CD4-positive, alpha-beta T cell treated with Interleukin-15 for 1 hour (primary cell): ENCODE results near the gene MFAP5.

Experiments used
- DNase-seq: peaks from one replicate; pipeline ENCODE4 v3.0.0-alpha.2; 2020

Gene MFAP5, protein sequence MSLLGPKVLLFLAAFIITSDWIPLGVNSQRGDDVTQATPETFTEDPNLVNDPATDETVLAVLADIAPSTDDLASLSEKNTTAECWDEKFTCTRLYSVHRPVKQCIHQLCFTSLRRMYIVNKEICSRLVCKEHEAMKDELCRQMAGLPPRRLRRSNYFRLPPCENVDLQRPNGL

DNA sequence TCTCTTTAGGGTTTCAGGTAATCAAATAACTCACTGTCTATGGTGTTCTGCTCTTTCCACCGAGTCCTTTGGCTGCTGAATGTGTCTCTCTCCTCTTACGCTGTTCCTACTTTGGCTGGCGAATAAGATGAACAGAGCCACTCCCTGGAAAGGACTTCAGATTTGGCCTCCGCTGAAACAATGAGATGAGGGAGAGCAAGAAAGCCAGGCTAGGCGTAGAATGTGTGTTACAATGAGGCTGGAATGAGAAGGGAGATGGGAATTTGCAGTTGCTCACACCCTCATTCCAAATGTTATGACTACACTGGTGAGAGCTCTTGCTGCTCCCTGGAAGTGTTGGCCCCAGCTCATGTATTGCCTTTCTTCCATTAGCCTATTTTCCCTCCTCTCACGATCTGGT is at the start of gene MFAP5:
Gene MFAP5, minus strand, starts transcription at position 234 of the 400 bp plus-strand sequence. CDS start 722 bp downstream, outside the sequence.
- no peak for DNase-seq

DNA sequence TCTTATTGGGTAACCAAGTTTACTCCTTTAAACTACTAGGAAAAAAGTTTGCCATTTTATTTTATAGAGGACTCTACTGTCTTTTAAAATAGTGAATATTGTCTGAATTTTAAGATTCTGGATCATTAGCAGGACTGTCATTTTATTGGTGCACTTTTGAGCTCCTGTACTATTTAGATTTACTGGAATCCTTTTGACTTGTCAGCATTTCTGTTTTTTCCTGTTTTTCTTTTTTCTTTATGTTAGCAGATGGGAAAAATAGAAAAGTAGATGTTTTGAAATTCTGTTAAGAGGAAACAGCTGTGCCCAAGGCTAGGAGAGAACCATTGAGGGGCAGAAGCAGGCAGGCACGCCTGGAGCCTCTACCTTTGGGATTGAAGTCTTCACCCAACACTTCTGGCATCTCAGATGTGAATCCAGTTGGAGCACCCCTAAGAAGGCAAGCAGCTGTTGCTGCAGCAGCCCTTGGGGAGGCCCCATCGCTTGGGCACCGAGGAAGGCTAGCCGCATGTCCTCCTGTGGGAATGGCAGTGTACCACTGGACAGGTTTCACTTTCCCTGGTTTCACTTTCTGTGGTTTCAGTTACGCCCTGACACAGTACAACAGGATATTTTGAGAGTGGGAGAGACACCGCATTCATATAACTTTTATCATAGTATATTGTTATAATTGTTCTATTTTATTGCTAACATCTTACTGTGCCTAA is 46.7 kb upstream of the MFAP5 start:
- no peak for DNase-seq

DNA sequence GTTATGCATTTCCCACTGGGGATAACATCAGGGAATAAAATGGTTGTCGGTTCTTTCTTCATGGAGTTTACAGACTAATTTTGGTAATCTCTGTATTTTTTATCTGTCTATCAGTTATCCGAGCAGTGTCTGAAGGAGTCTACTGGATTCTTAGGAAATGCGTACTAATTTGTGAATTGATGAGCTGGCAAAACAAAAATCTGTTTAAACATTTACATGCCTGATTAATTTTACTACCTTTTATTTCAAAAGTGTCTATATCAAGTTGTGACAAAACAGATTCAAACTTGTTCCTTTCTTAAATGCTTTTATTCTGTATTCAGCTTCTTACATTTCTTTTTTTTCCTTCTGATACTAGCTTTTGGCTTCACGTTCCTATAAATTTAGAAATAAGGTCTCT is 39.5 kb upstream of the MFAP5 start:
- DNase-seq, result no peak

DNA sequence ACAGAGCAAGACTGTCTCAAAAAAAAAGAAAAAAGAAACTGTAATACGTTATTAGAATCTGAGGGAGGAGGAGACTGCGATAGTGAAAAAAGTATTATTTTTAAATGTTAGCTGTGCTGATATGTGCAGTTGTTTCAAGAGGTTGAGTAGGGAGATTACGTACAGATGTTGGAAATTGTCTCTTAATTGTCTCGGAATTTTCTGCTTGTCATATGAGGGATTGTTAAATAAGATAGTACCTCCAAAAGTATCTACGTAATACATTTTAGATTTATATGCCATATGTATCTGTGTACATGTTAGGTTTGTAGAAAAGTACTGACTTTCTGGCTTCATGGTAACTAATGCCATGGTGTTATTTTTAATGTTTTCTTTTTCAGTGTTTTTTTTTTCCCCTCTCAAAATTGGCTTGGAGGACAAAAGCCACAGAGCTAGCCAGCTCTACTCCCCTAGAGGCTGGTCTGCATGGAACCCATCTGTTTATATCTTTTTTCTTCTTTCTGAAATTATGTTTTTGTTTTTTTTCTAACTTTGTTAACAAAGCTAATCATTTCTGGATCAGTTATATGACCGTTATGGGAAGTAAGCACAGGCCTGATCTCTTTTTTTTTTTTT is 38.5 kb upstream of the MFAP5 start:
- DNase-seq, result no peak

DNA sequence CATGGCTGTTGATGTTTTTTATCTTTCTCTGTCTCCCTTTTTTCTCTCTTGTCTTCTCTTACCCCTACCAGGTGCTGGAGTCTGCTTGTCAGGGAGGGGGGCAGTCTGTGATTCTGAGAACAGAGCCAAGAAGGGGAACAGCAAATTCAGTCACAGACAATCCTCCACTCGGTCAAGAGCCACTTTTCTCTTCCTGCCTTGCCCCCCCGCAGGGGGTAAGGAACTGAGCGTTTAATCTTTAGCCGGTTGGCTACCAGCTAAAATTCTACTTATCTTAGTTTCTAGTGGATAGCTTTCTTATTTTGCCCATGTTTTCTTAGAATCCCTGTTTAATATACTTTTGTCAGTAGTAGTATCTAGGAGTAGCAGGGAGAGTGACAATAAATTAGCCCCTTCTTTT is 37.1 kb upstream of the MFAP5 start:
- no peak for DNase-seq

DNA sequence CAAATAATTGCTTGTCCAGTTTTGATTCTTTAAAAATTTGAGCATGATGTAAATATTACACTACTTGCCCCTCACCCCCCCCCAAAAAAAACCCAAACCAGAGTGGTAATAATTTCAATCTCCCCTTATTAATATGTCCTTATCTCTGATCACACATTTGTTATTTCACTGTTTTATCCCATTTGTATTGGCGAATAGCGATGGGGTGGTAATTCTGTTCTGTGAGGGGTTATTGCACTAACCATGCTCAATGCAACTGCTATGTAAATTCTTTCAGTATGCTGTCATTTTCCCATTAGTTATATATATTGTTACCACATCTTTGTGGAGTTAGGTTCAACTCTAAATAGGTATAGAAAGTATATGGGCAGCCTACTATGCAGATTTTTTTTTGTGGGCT is 36.3 kb upstream of the MFAP5 start:
- DNase-seq, result no peak

DNA sequence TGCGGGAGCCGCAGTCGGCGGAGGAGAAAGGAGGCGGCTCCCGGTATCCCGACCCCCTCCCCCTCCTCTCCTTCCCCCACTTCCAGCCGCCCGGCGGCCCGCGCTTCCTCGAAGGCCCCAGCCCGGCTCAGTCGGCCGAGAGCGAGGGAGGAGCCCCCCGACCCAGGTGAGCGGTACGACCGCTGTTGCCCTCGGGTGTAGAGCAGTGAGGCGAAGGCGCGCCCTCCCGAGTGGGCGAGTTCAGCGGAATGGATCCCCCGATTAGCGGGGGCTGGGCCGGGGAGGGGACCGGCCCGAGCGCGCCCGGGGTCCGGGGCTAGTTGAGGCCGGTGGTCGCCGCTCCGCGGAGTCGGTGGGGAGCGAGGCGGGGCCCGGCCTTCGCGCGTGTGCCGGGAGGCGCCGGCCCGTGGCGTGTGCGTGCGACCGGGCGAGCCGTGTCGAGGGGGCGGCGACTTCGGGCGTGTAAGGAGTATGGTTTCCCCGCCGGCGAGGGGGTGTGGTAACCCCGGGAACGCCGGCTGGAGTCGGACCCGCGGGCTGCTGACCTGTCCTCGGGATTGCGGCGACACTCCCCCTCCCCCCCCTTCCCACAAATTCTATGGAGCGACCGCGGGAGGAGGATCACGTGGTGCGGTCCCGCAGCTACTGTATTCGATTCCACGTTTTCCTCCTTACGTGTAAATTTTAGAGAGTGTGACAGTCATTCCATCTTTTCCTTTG is 35.7 kb upstream of the MFAP5 start:
- DNase-seq, result peak; percentile 47

DNA sequence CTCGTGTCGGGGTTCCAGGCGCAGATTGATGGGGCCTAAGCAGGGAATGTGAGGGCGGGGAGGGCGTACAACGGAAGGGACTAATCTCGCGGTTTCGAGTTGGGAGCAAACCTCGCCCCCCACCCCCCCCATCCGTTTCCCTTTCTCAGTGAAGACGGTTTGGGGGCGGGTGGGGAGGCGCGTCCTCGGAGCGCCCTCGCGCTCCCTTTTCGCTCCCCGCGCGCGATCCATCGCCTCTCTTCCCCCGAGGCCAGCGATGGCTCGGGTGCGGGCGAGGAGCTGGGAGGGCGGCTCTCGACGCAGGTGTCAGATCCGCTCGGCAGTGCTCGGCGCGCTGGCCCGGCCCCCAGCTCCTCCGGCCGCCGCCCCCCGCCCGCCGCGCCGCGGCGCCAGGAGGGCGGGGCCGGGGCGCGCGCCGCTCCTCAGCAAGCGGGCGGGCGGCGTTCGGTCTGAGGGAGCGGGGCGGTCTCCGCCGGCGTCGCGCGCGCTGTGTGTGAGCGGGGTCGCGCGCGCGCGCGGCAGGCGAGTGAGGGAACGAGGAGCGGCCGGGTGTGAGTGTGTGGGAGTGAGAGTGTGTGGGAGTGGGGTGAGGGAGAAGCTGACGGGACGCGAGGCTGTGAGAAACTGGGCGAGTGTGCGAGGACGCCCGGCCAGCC is 35.0 kb upstream of the MFAP5 start, which contains the start of gene RIMKLB:
Gene RIMKLB, plus strand, starts transcription at position 516 of the 656 bp plus-strand sequence. CDS start 15,876 bp downstream, outside the sequence.
- peak; percentile 78 for DNase-seq

DNA sequence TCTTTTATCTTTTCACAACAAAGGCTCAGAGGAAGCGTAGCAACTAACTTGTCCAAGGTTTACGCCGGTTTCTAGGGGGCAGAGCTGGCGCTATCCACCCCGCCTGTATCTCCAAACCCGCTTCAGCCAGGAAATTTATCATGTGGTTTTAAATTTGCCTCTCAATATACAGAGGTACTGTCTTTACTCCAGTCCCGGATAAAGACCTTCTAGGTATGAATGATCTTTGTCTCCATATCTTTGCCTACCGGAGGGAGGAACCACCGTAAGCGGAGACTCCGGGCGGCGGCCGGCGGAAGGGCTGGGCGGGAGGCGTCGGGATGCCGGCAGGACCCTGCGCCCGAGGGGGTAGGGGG is 34.5 kb upstream of the MFAP5 start:
- peak; percentile 18 for DNase-seq

DNA sequence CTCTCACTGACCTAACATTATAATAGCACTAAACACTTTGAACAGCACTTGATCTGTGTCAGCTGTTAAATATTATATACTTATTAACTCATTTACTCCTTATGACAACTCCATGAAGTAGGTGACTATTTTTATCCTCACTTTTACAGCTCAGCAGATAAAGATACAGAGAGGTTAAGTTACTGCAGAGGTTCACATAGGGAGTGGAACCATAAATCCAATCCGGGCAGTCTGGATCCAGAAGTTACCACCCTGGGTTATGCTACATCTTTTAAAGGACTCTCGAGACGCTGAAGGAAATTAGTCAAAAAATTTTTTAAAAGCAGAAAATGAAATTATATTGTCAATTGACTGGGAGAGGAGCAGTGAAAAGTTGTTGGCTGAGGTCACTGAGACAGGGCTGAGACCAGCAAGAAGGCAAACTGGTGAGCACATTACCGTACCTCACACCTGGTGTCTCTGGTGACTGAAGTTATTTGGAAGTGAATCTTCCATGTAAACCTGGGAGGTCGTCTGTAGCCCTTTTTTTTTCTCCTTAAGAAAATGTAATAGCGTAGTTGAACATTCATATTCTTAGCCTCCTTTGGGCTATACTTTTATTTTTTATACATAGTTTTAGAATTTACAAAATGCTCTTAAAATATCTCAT is 33.9 kb upstream of the MFAP5 start:
- no peak for DNase-seq

DNA sequence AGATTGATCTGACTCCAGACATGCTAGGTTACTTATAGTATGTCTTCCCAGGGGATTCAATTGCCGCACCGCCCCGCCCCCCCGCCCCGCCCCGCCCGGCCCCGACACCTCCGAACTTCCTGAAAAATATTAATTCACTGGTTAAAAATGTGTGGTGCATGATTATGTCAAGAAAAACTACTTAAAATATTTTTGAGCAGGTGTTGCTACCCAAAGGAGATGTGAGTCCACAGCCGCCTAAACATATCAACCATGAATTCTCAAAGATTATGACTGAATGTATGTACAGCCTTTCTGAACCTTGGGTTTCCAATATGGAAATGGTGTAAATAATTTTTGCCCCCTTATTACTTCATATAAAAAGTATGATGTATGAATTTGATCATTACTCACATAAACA is 32.5 kb upstream of the MFAP5 start:
- DNase-seq, result no peak

DNA sequence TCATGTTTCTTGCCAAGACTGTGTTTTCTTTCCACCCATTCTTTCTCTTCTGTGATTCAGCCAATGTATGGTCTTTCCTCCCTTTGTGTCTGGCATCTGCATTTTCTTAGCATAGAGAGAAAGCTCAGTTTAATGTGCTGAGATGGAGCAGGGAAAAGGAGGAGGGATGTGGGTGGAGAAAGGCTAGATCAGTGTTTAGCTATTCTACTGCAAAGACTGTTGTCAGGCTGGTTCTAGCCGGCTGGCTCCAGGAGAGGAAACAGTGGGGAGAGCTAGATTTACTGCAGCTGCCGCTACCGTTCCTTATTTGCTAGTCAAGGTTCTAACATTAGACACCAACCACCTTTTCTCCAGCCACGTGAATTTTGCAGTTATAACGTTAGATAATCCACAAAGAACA is 29.9 kb upstream of the MFAP5 start:
- DNase-seq, result no peak

DNA sequence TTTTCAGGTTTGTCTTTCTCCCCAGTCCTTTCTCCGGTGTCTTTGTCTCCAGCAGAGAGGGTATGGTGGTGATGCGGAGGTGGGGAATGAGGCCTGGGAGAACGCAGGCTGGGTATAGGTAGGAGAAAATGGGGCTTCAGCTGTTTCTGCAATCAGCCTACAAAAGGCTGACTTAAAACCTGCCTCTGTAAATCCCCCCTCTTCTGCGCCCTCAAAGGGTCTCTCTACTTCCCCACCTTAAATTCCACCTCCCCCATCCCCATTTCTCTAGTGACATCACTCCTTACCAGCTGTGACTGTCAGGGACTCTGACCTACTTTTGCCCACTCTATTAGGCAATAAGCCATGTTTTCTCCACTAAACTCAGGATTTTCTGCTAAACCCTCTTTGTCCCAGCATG is 27.1 kb upstream of the MFAP5 start:
- no peak for DNase-seq

DNA sequence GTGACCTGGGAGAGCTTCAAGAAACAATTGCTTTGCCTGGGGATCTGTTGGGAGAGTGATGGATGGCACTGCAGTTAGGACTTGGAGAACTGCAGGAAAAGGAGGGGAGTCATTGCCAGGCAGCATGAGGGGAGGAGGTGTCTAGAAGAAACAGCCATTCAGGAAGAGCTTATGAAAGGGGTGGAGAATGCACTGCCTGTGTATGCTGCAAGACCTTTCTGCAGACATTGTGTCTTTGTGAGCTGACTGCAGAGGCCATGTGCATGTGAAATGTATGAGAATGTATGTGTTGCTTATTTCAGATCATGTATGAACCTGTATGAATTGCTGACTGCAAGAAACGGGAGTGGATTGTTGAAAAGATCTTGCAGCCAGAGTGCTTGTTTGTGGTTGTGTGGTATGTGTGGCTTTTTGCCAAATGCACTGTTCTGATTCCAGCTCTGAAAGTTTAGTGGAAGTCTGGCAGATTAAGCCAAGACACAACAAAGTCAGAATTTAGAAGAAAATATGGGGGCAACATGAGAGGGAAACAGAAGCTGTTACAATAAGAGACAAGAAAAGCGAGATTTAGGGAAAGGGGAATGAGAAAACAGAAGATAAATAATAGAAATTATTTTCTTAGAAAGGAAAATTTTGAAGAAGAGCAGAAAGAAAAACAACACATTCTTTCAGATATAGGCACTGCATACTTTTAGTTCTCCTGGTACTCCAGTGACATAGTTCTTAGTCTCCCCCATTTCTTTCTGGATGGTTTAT is 25.4 kb upstream of the MFAP5 start:
- DNase-seq, result no peak

DNA sequence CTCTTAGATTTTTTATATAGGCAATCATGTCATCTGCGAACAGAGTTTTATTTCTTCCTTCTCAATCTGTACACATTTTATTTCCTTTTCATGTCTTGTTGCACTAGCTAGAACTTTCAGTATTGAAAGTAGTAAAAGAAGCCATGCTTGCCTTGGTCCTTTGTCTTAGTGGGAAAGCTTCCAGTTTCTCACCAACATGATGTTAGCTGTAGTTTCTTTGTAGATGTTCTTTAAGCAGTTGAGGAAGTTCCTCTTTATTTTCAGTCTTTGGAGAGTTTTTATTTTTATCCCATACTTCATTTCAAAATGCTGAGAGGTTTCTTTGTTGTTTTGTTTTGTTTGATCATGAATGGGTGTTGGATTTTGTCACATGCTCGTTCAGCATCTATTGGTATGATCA is 22.4 kb upstream of the MFAP5 start:
- no peak for DNase-seq

DNA sequence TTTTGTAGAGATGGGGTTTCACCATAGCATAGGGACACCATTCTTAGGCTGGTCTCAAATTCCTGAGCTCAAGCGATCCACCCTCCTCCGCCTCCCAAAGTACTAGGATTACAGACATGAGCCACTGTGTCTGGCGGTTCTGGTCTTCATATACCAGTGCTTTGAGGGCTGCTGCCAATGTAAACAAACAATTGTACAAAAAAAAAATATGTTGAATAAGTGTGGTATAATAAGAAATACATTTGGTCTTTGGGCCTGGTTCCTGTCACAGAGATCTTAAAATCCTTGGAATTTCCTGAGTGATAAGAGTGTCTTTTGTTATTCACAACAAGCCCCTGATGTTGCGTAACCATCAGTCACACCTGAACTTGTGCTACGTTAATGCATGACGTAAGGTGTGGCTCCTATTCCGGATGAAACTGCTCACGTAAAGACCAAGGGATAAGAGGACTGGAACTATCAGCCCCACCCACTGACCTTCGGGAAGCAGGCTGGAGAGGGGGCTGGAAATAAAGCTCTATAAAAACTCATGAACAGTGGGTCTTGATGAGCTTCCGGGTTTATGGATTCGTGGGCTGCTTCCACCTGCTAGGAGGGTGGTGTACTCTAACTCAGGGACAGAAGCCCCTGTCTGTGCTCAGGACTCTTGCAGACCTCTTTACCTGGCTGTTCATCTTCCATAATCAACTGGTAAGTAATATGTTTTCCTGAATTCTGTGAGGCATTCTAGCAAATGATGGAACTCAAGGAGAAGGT is 18.7 kb upstream of the MFAP5 start:
- DNase-seq, result no peak

DNA sequence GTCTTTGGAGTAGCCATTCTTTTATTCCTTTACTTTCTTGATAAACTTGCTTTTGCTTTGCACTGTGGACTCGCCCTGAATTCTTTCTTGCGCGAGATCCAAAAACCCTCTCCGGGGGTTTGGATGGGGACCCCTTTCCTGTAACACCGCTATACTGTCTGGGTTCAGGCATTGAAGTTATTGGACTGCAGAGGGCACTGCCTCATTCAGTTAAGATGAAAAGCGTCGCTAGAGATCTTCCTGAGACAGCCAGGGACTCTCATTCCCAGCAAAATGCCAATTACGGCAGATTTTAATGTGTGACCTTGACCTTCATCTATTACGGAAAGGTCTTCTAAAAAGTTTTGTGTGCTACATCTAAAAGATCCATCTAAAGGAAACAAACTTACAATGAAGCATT is 17.9 kb upstream of the MFAP5 start:
- no peak for DNase-seq

DNA sequence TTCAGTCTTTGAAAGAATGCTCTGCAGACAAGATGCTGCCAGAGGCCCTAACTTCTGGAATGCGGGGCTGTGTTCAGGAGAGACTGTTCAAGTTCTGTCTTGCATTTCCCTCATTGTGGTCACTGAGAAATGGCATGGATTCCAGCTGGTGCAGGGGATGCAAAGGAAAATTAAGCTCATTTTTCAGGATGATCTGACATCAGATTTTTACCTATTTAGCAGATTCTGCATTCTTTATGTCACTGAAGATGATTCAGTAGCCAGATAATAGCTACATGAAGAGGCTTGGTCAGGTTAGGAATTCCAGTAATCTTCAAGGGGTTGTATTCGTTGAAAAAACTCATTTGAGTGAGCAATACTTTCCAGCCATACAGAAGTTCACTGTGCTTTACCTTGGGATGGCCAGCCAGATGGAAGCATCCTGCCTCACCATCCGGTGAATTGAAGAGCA is 16.1 kb upstream of the MFAP5 start:
- DNase-seq, result no peak

DNA sequence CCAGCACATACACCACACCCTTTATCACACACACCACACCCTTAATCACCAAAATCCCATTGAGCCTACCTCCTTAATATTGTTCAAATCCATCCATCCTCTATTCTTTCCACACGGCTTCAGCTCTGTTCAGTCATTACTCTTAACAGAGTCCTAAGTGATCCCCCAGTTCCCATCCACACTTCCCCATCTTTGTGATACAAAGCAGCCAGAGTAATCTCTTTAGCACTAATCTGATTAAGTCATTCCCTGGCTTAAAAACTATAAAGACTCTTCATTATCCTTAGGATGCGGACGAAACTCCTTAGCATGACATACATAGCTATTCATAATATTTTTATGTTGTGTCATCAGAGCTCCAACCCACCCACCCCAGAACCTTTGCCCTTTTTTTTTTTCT is 14.7 kb upstream of the MFAP5 start:
- no peak for DNase-seq

DNA sequence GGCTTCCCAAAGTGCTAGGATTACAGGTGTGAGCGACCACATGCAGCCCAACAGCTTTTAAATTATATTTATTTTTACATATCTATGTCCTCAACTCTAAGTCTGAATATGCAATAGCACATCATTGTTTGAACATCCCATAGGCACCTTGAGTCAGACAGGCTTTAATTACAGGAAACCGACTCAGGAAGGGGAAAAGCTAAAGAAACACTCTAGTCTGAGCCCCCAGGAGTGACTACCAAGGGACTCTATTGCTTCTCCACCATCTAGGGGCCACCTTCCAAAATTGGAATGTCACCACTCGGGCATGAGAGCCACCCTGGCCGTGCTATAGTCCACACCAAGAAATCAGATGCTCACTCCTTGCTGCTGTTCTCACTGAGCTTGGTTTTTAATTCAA is 14.0 kb upstream of the MFAP5 start:
- no peak for DNase-seq

DNA sequence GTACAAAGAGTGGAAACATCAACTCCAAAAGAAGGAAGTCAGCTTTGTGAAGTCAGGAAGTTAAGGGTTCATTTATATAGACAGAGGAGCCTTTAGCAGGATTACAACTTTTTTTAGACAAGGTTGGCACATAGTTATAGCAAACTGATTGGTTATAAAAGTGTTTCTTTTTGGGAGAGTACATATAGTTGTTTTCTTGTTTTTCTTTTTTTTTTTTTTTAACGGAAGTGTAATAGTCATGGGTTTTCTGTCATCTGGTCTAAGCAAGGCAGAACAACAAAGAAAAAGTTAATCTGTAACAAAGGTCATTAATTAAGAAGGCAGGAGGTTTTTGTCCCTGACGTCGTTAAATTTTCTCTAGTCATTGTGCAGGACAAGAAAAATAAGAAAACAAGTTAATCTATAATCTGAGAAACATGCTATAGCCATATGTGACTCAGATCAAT is 13.0 kb upstream of the MFAP5 start:
- no peak for DNase-seq
